ENCODE results near the gene CYB5D1. TPM values are rescaled to one million over a fixed set of nuclear protein-coding genes. Genes with fewer than 3 reads are reported as not detected.
"Not testable (repeated sequence)": the region's sequence is repeated elsewhere in the genome, so short reads cannot be mapped to it uniquely, and the experiment has no call there.

CYB5D1 gene
- total RNA-seq, 1 donor from 2014 or later, result 25.6 TPM

DNA sequence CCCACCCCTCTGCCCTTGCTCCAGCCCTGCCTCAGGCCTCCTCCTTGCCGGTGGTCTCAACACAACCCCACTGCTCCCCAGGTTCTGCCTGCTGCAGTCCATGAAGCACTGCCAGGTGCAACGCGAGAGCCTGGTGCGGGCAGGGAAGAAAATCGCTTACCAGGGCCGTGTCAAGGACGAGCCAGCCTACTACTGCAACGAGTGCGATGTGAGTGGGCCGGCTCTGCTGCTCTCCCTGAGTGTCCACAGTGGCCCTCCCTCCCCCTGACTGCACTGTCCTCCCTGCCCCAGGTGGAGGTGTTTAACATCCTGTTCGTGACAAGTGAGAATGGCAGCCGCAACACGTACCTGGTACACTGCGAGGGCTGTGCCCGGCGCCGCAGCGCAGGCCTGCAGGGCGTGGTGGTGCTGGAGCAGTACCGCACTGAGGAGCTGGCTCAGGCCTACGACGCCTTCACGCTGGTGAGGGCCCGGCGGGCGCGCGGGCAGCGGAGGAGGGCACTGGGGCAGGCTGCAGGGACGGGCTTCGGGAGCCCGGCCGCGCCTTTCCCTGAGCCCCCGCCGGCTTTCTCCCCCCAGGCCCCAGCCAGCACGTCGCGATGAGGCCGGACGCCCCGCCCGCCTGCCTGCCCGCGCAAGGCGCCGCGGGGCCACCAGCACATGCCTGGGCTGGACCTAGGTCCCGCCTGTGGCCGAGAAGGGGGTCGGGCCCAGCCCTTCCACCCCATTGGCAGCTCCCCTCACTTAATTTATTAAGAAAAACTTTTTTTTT is 4.7 kb upstream of the CYB5D1 start:
- no peak for ATAC-seq
- intact Hi-C loops (cut with micrococcal nuclease), result no loop called here
- DNase-seq, result peak; percentile 55

DNA sequence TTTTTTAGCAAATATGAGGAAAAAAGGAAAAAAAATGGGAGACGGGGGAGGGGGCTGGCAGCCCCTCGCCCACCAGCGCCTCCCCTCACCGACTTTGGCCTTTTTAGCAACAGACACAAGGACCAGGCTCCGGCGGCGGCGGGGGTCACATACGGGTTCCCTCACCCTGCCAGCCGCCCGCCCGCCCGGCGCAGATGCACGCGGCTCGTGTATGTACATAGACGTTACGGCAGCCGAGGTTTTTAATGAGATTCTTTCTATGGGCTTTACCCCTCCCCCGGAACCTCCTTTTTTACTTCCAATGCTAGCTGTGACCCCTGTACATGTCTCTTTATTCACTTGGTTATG is 4.1 kb upstream of the CYB5D1 start:
- ATAC-seq (no peak), DNase-seq (peak; percentile 34)
- intact Hi-C loops (cut with micrococcal nuclease), result no loop called here

- DNase-seq (peak; percentile 43), ATAC-seq (no peak)
- intact Hi-C loops (cut with micrococcal nuclease), result no loop called here
Measured at GRCh38 chr17:7854078-7854777, 3.6 kb upstream of the CYB5D1 start.

- peak; percentile 62 for DNase-seq
- intact Hi-C loops (cut with micrococcal nuclease), result loop anchor here (5.0 kb wide), 1 partner anchor 33 kb away; no protein-coding TSS in a partner anchor
- no peak for ATAC-seq
Measured at GRCh38 chr17:7854851-7855659, 2.7 kb upstream of the CYB5D1 start, which contains the start of gene TMEM88. Gene TMEM88 (plus strand): TSS chr17:7855066. CDS start chr17:7855075, 9 bp downstream.

GRCh38 chr17:7855660-7856010 is 2.2 kb upstream of the CYB5D1 start:
- ATAC-seq (no peak), DNase-seq (peak; percentile 54)
- intact Hi-C loops (cut with micrococcal nuclease), result loop anchor here (5.0 kb wide), 1 partner anchor 33 kb away; no protein-coding TSS in a partner anchor

- peak; percentile 75 for DNase-seq
- intact Hi-C loops (cut with micrococcal nuclease), result loop anchor here (5.0 kb wide), 1 partner anchor 34 kb away; no protein-coding TSS in a partner anchor
- ATAC-seq, result peak; percentile 2
Measured at GRCh38 chr17:7856011-7856810, 1.6 kb upstream of the CYB5D1 start.

GRCh38 chr17:7856811-7857712 is 741 bp upstream of the CYB5D1 start, which contains the start of gene NAA38:
Gene NAA38 (minus strand): TSS chr17:7857559. CDS start chr17:7857463, 96 bp downstream.
- ATAC-seq, result peak; percentile 87
- intact Hi-C loops (cut with micrococcal nuclease), result loop anchor here (5.0 kb wide), 1 partner anchor 35 kb away; no protein-coding TSS in a partner anchor
- peak; percentile 97 for DNase-seq

GRCh38 chr17:7858522-7858810 is 663 bp downstream of the CYB5D1 start:
- DNase-seq (peak; percentile 61), ATAC-seq (peak; percentile 4)
- intact Hi-C loops (cut with micrococcal nuclease), result loop anchor here (5.0 kb wide), 1 partner anchor 36 kb away; no protein-coding TSS in a partner anchor

DNA sequence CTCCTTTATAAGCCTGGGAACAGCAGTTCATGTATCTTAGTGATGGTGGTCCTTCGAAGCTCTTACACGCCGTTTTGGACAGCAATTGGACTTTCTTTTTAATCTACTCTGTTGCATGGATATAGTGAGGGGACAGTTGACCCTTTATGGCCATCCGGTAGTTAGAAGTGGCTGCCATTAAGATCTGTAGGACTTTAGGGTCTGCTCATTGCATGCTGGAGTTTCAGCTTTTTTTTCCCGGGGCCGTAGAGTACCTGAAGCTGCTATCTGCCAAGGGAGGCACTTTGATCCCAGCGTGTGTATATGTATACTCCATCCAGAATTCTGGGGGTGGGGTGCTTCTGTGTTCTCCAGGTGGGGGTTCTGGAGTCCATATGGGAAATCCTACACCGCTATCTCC is 1.2 kb downstream of the CYB5D1 start:
- intact Hi-C loops (cut with micrococcal nuclease), result loop anchor here (5.0 kb wide), 1 partner anchor 37 kb away; no protein-coding TSS in a partner anchor
- ATAC-seq (no peak), DNase-seq (no peak)

GRCh38 chr17:7862692-7863437 is 5.1 kb downstream of the CYB5D1 start:
- intact Hi-C loops (cut with micrococcal nuclease), result loop anchor here (10.0 kb wide), 3 partner anchors 52 to 132 kb away; partner anchors contain the start of gene RNF227
- no peak for ATAC-seq
- DNase-seq, result no peak

- intact Hi-C loops (cut with micrococcal nuclease), result loop anchor here (10.0 kb wide), 3 partner anchors 50 to 130 kb away; partner anchors contain the start of gene RNF227
- not testable (repeated sequence) for DNase-seq, ATAC-seq
Measured at GRCh38 chr17:7864384-7864783, 6.6 kb downstream of the CYB5D1 start.

DNA sequence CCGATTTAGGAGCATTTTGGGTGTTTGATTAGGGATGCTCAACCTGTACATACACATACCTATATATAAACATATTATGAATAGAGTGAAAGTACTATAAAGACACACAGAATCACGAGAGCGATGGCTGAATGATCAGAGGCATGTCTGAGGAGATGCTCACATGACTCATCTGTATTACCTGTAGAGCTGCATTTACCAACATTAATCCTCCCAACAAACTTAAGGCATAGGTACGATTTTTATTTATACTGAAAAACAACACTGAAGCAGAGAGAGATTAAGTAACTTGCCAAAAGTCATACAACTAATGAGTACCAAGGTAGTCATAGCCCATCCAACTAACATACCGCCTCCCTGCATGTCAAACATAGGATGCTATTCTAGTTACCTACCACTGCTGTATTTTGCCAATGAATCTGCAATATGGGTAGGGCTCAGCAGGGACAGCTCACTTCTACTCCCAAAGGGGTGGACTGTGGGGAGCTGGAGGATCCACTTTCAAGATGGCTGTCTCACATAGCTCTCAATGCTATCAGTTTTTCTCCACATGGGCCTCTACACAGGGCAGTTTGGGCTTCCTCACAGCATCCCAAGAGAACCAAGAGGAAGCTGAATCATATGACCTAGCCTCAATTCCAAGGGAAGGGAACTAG is 7.3 kb downstream of the CYB5D1 start:
- no peak for DNase-seq
- ATAC-seq, result no peak
- intact Hi-C loops (cut with micrococcal nuclease), result loop anchor here (10.0 kb wide), 3 partner anchors 50 to 130 kb away; partner anchors contain the start of gene RNF227

DNA sequence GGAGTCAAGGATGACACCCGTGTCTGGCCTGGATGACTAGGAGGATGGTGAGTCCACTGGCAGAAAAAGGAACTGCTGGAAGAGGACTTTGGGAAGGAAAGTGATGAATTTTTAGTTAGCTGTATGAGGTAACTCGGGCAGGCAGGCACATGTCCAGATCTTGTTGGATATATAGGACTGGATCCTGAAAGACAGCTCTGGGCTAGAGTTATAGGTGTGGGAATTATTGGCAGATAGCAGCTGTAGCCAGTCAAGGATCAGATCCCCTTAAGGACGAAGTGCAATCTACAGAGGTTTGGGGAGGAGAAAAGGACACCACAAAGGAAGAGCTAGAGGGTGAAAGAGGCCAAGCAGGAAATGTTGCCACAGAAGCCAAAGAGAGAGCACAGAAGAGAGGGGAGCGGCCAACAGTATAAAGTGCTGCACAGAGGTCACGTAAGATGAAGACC is 10.1 kb downstream of the CYB5D1 start:
- ATAC-seq, result no peak
- intact Hi-C loops (cut with micrococcal nuclease), result loop anchor here (10.0 kb wide), 3 partner anchors 47 to 133 kb away; partner anchors contain the start of gene RNF227
- DNase-seq, result no peak

- DNase-seq (no peak), ATAC-seq (no peak)
- intact Hi-C loops (cut with micrococcal nuclease), result no loop called here
Measured at GRCh38 chr17:7873051-7873450, 15.2 kb downstream of the CYB5D1 start.

GRCh38 chr17:7875804-7876370 is 18.1 kb downstream of the CYB5D1 start:
- no peak for DNase-seq
- ATAC-seq, result no peak
- intact Hi-C loops (cut with micrococcal nuclease), result no loop called here

- DNase-seq (no peak), ATAC-seq (no peak)
- intact Hi-C loops (cut with micrococcal nuclease), result no loop called here
Measured at GRCh38 chr17:7878234-7878633, 20.4 kb downstream of the CYB5D1 start.
